ENCODE data around the gene PSMD4. TPM values are rescaled to one million over a fixed set of nuclear protein-coding genes. Genes with fewer than 3 reads are reported as not detected.

PSMD4 gene
- total and polyA plus RNA-seq, 8 donors = 104 to 158 (median 149) TPM

- intact Hi-C loops (cut with DNase I) = no loop called here
- no peak for TF ChIP-seq CTCF (IDR thresholded peaks at IDR 0.05)
- H3K27me3 ChIP-seq = no peaks in the 10 kb centered on the region
Measured at GRCh38 chr1:151213560-151213959, 41.0 kb upstream of the PSMD4 start.

GRCh38 chr1:151221616-151222015 is 32.9 kb upstream of the PSMD4 start:
- ATAC-seq (no peak), DNase-seq (no peak)
- H3K4me1 ChIP-seq = no peaks in the 10 kb centered on the region
- H3K27ac ChIP-seq = no peak overlapping the region
- TF ChIP-seq CTCF (IDR thresholded peaks at IDR 0.05) = no peak
- intact Hi-C loops (cut with DNase I) = no loop called here
- no peaks in the 10 kb centered on the region for H3K9me3 ChIP-seq
- peaks cover 0 to 31% of the 10 kb centered on the region in 2 donors for H3K36me3 ChIP-seq
- H3K4me3 ChIP-seq = no peak overlapping the region
- no peaks in the 10 kb centered on the region for H3K27me3 ChIP-seq

More at GRCh38 chr1:151213560-151213959, 41.0 kb upstream of the PSMD4 start:
- DNase-seq = no peak
- H3K9me3 ChIP-seq = no peaks in the 10 kb centered on the region
- no peak for ATAC-seq
- peaks cover 0 to 51% of the 10 kb centered on the region in 2 donors for H3K36me3 ChIP-seq
- H3K4me3 ChIP-seq = no peak overlapping the region
- H3K27ac ChIP-seq = no peak overlapping the region
- no peaks in the 10 kb centered on the region for H3K4me1 ChIP-seq

- Histone ChIP-seq H3K4me3 (no peak overlapping the region), H3K27me3 (no peaks in the 10 kb centered on the region), H3K36me3 (peaks cover 0 to 37% of the 10 kb centered on the region in 2 donors), H3K9me3 (no peaks in the 10 kb centered on the region), H3K4me1 (no peaks in the 10 kb centered on the region), H3K27ac (no peak overlapping the region)
- TF ChIP-seq CTCF (IDR thresholded peaks at IDR 0.05) = no peak
- ATAC-seq = no peak
- intact Hi-C loops (cut with DNase I) = no loop called here
- no peak for DNase-seq
Measured at GRCh38 chr1:151222130-151222529, 32.4 kb upstream of the PSMD4 start.

- Histone ChIP-seq H3K27me3 (no peaks in the 10 kb centered on the region), H3K4me1 (no peaks in the 10 kb centered on the region), H3K36me3 (peaks cover 0 to 100% of the 10 kb centered on the region in 2 donors), H3K4me3 (no peak overlapping the region), H3K9me3 (no peaks in the 10 kb centered on the region), H3K27ac (no peak overlapping the region)
- DNase-seq (no peak), ATAC-seq (no peak)
- no peak for TF ChIP-seq CTCF (IDR thresholded peaks at IDR 0.05)
- intact Hi-C loops (cut with DNase I) = no loop called here
Measured at GRCh38 chr1:151235235-151235634, 19.3 kb upstream of the PSMD4 start.

- Histone ChIP-seq H3K9me3 (no peaks in the 10 kb centered on the region), H3K4me3 (no peak overlapping the region), H3K27ac (no peak overlapping the region), H3K4me1 (no peaks in the 10 kb centered on the region), H3K27me3 (no peaks in the 10 kb centered on the region), H3K36me3 (peaks cover 0 to 100% of the 10 kb centered on the region in 2 donors)
- intact Hi-C loops (cut with DNase I) = no loop called here
- ATAC-seq (peak; percentile 23), DNase-seq (no peak)
- TF ChIP-seq CTCF (IDR thresholded peaks at IDR 0.05) = no peak
Measured at GRCh38 chr1:151237678-151238466, 16.7 kb upstream of the PSMD4 start.

All from left lung (tissue), 10 donors.